Neural progenitor cell (in vitro differentiated cells): ENCODE measurements around the gene ACAA1. TPM values are rescaled to one million over a fixed set of nuclear protein-coding genes. Genes with fewer than 3 reads are reported as not detected.

Experiments
- DNase-seq: peaks from one replicate; pipeline ENCODE4 v3.0.0-alpha.2; 2016; ENCODE audit warnings: low spot score
- H2AFZ ChIP-seq: fragments of 200-600 bp; sonication (generic); replicated peaks from 2 replicates; pipeline ENCODE4 v1.6.1; 2016; ENCODE audit warnings: antibody characterized with exemption
- H3F3A ChIP-seq: fragments of 200-600 bp; sonication (generic); 2 replicates; pipeline ENCODE4 v1.6.1; 2016; ENCODE audit warnings: antibody characterized with exemption, low read depth
- H3K27ac ChIP-seq: fragments of 200-600 bp; sonication (generic); 2 replicates; pipeline ENCODE4 v1.5.1; 2016; ENCODE audit warnings: mild to moderate bottlenecking
- H3K27me3 ChIP-seq: fragments of 200-600 bp; sonication (generic); 2 replicates; pipeline ENCODE4 v1.6.1; 2016; ENCODE audit warnings: mild to moderate bottlenecking, moderate library complexity
- H3K36me3 ChIP-seq: fragments of 200-600 bp; sonication (generic); 2 replicates; pipeline ENCODE4 v1.5.1; 2016
- H3K4me1 ChIP-seq: fragments of 200-600 bp; sonication (generic); 2 replicates; pipeline ENCODE4 v1.6.1; 2016; ENCODE audit warnings: mixed run types
- H3K4me2 ChIP-seq: fragments of 200-600 bp; sonication (generic); 2 replicates; pipeline ENCODE4 v1.6.1; 2016
- H3K4me3 ChIP-seq: fragments of 200-600 bp; sonication (generic); 2 replicates; pipeline ENCODE4 v1.5.1; 2016
- H3K79me2 ChIP-seq: fragments of 200-600 bp; sonication (generic); 2 replicates; pipeline ENCODE4 v1.6.1; 2016; ENCODE audit warnings: low read depth
- H3K9ac ChIP-seq: fragments of 200-600 bp; sonication (generic); 2 replicates; pipeline ENCODE4 v1.6.1; 2016
- H3K9me3 ChIP-seq: fragments of 200-600 bp; sonication (generic); 2 replicates; pipeline ENCODE4 v1.5.1; 2016; ENCODE audit warnings: low read depth
- H4K20me1 ChIP-seq: fragments of 200-600 bp; sonication (generic); 2 replicates; pipeline ENCODE4 v1.6.1; 2016; ENCODE audit warnings: low read depth
- H3K27ac Mint-ChIP-seq: 3 replicates; pipeline ENCODE4 v1.8.0; 2021; ENCODE audit warnings: mixed read lengths
- H3K27me3 Mint-ChIP-seq: 2 replicates; pipeline ENCODE4 v1.8.0; 2022; ENCODE audit warnings: low read depth, mild to moderate bottlenecking, inconsistent platforms, moderate library complexity, mixed read lengths; ENCODE audit not compliant: insufficient read depth
- H3K36me3 Mint-ChIP-seq: 3 replicates; pipeline ENCODE4 v1.8.0; 2021; ENCODE audit warnings: mixed read lengths
- H3K4me1 Mint-ChIP-seq: 3 replicates; pipeline ENCODE4 v1.8.0; 2021; ENCODE audit warnings: mixed read lengths
- H3K4me3 Mint-ChIP-seq: 3 replicates; pipeline ENCODE4 v1.8.0; 2021; ENCODE audit warnings: mild to moderate bottlenecking, moderate library complexity, mixed read lengths
- H3K9me3 Mint-ChIP-seq: 3 replicates; pipeline ENCODE4 v1.8.0; 2020; ENCODE audit warnings: mixed read lengths
- EZH2 ChIP-seq: fragments of 200-600 bp; sonication (generic); IDR thresholded peaks from 2 replicates; pipeline ENCODE4 v1.6.1; 2017; ENCODE audit warnings: antibody characterized with exemption, mild to moderate bottlenecking, moderate library complexity
- EZH2phosphoT487 ChIP-seq: fragments of 200-600 bp; sonication (generic); IDR thresholded peaks from 2 replicates; pipeline ENCODE4 v1.6.1; 2017; ENCODE audit warnings: antibody characterized with exemption
- total RNA-seq: library from RNA; depleted of rRNA; stranded (reverse); fragments of >200 nt; gene quantifications from 2 replicates; pipeline ENCODE4 v1.2.3, GENCODE V29; 2015; ENCODE audit warnings: low replicate concordance
- TF ChIP-seq, protein P1 (sequence below): fragments of 200-600 bp; sonication (generic); IDR thresholded peaks from 2 replicates; pipeline ENCODE4 v1.5.1; 2017; ENCODE audit warnings: antibody characterized with exemption, mild to moderate bottlenecking

ACAA1 gene
- total RNA-seq, 1 donor from 2014 or later: 3.3 TPM

DNA sequence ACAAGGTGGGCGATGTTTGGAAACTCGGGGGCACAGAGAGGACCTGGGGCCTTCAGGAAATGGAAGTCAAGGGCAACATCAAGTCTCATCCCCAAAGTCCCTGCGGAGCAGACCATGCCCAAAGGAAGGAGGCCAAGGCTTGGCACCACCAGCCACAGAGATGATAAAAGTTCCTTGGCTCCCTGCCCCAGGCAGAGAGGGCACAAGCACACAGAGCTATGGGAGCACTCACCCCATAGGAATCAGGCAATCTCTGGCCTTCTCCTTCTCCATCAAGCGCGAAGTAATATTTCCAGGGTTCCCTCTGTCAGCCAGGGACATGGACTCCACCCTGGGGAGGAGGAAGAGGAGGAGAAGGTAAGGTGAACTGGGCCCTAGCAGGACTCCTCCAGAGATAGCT is 7.9 kb downstream of the ACAA1 start:
- H3K4me3 ChIP-seq: no peak overlapping the region
- no peaks in the 10 kb centered on the region for H3K27me3 ChIP-seq
- H3K36me3 Mint-ChIP-seq: peaks cover 21% of the 10 kb centered on the region
- peaks cover 9% of the 10 kb centered on the region for H4K20me1 ChIP-seq
- no peaks in the 10 kb centered on the region for H3K27me3 Mint-ChIP-seq
- H3K9ac ChIP-seq: no peak overlapping the region
- H3F3A ChIP-seq: no peaks in the 10 kb centered on the region
- H3K4me3 Mint-ChIP-seq: no peak overlapping the region
- no peaks in the 10 kb centered on the region for H3K79me2 ChIP-seq
- no peaks in the 10 kb centered on the region for H3K36me3 ChIP-seq
- no peak overlapping the region for H2AFZ ChIP-seq
- no peak overlapping the region for H3K27ac Mint-ChIP-seq
- DNase-seq: no peak
- H3K4me2 ChIP-seq: no peak overlapping the region
- no peaks in the 10 kb centered on the region for H3K9me3 Mint-ChIP-seq
- H3K9me3 ChIP-seq: no peaks in the 10 kb centered on the region
- TF ChIP-seq, protein P1, sequence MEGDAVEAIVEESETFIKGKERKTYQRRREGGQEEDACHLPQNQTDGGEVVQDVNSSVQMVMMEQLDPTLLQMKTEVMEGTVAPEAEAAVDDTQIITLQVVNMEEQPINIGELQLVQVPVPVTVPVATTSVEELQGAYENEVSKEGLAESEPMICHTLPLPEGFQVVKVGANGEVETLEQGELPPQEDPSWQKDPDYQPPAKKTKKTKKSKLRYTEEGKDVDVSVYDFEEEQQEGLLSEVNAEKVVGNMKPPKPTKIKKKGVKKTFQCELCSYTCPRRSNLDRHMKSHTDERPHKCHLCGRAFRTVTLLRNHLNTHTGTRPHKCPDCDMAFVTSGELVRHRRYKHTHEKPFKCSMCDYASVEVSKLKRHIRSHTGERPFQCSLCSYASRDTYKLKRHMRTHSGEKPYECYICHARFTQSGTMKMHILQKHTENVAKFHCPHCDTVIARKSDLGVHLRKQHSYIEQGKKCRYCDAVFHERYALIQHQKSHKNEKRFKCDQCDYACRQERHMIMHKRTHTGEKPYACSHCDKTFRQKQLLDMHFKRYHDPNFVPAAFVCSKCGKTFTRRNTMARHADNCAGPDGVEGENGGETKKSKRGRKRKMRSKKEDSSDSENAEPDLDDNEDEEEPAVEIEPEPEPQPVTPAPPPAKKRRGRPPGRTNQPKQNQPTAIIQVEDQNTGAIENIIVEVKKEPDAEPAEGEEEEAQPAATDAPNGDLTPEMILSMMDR: no peak
- TF ChIP-seq EZH2phosphoT487 (no peak), EZH2 (no peak)
- no peak overlapping the region for H3K27ac ChIP-seq
- H3K4me1 ChIP-seq: no peaks in the 10 kb centered on the region
- H3K4me1 Mint-ChIP-seq: no peaks in the 10 kb centered on the region

DNA sequence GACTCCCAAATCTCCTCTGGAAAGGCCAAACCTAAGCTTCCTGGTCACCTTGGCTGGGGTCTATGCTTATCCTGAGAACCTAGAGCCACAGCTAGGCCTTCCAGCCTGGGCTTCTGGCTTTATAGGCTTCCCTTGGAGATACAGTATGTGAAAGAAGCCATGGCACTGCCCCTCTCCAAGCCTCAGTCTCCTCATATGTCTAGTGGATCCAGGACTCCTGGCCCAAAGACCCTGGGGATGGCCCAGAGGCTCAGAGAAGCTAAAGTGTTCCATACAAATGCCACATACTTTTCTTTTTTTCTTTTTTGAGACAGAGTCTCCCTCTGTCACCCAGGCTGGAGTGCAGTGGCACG is 8.6 kb downstream of the ACAA1 start:
- H3K27me3 ChIP-seq: no peaks in the 10 kb centered on the region
- H3K9ac ChIP-seq: no peak overlapping the region
- no peak overlapping the region for H3K27ac ChIP-seq
- no peaks in the 10 kb centered on the region for H3K9me3 ChIP-seq
- Mint-ChIP-seq H3K9me3 (no peaks in the 10 kb centered on the region), H3K36me3 (peaks cover 21% of the 10 kb centered on the region), H3K4me3 (no peak overlapping the region), H3K4me1 (no peaks in the 10 kb centered on the region), H3K27me3 (no peaks in the 10 kb centered on the region), H3K27ac (no peak overlapping the region)
- H3K4me1 ChIP-seq: no peaks in the 10 kb centered on the region
- H3F3A ChIP-seq: no peaks in the 10 kb centered on the region
- no peaks in the 10 kb centered on the region for H3K79me2 ChIP-seq
- DNase-seq: no peak
- H3K4me2 ChIP-seq: no peak overlapping the region
- H4K20me1 ChIP-seq: peaks cover 9% of the 10 kb centered on the region
- H3K36me3 ChIP-seq: no peaks in the 10 kb centered on the region
- no peak overlapping the region for H2AFZ ChIP-seq
- no peak overlapping the region for H3K4me3 ChIP-seq
- no peak for TF ChIP-seq EZH2phosphoT487
- TF ChIP-seq, protein P1: no peak
- no peak for TF ChIP-seq EZH2

DNA sequence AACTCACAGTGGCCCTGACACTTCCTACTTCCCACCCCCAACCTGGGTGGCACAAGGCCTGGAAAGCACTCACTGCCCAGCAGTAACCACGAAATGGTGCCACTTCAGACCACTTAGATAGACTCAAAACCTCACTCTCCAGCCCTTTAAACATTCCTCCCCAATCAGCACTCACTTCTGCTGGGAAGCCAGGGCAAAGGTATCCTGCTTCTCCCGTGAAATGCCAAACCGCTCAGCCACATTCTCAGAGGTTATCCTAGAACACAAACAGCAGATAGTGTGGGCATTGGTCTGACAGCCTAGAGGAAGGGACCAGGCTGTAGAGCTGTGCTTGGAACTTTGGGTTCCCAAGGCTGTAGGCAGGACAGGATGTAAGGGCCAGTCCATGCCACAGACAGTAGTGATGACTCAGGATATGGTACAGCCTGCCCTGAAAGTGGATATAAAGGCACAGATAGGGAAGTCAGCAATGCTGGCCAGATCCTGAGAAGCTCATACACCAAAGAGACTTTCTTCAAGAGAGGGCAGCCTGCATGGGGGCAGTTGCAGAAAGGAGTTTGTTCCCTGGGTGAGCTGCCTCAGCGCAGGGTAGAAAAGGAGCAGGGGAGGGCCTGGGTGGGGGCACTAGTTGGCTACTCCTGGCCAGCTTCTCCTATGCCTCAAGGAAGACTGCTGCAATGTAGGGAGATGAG is 9.2 kb downstream of the ACAA1 start:
- no peak overlapping the region for H3K27ac ChIP-seq
- no peak overlapping the region for H3K9ac ChIP-seq
- H3K79me2 ChIP-seq: no peaks in the 10 kb centered on the region
- no peaks in the 10 kb centered on the region for H3K4me1 Mint-ChIP-seq
- H3K4me2 ChIP-seq: no peak overlapping the region
- no peaks in the 10 kb centered on the region for H3K27me3 Mint-ChIP-seq
- no peaks in the 10 kb centered on the region for H3K9me3 ChIP-seq
- no peaks in the 10 kb centered on the region for H3K36me3 ChIP-seq
- DNase-seq: no peak
- TF ChIP-seq EZH2phosphoT487 (no peak), EZH2 (no peak)
- TF ChIP-seq, protein P1: no peak
- H3K9me3 Mint-ChIP-seq: no peaks in the 10 kb centered on the region
- H4K20me1 ChIP-seq: peaks cover 12% of the 10 kb centered on the region
- no peaks in the 10 kb centered on the region for H3K27me3 ChIP-seq
- peaks cover 21% of the 10 kb centered on the region for H3K36me3 Mint-ChIP-seq
- H3K4me1 ChIP-seq: no peaks in the 10 kb centered on the region
- H2AFZ ChIP-seq: no peak overlapping the region
- no peak overlapping the region for H3K27ac Mint-ChIP-seq
- H3K4me3 ChIP-seq: no peak overlapping the region
- H3F3A ChIP-seq: no peaks in the 10 kb centered on the region
- H3K4me3 Mint-ChIP-seq: no peak overlapping the region
